ENCODE data around the gene SPTBN5. TPM values are rescaled to one million over a fixed set of nuclear protein-coding genes. Genes with fewer than 3 reads are reported as not detected.

SPTBN5 gene
- total RNA-seq, 1 donor from 2014 or later = 0.17 TPM

- Histone ChIP-seq H3K27me3 (ENCODE audit: control insufficient read depth, insufficient read depth, low read length) (no peaks in the 10 kb centered on the region), H3K36me3 (ENCODE audit: control insufficient read depth, insufficient read depth, low read length) (no peaks in the 10 kb centered on the region), H3K4me3 (ENCODE audit: low read depth, low read length) (no peak overlapping the region)
- DNase-seq (ENCODE audit: low read depth) = no peak
- no peak for TF ChIP-seq CTCF (IDR thresholded peaks at IDR 0.05; ENCODE audit: insufficient read depth, low read length, poor library complexity, severe bottlenecking)
These were observed 35.1 kb upstream of the SPTBN5 start for GRCh38 chr15:41928637-41929620.

GRCh38 chr15:41928100-41928499 is 34.2 kb upstream of the SPTBN5 start:
- TF ChIP-seq CTCF (IDR thresholded peaks at IDR 0.05; ENCODE audit: insufficient read depth, low read length, poor library complexity, severe bottlenecking) = no peak
- Histone ChIP-seq H3K36me3 (ENCODE audit: control insufficient read depth, insufficient read depth, low read length) (no peaks in the 10 kb centered on the region), H3K4me3 (ENCODE audit: low read depth, low read length) (no peak overlapping the region), H3K27me3 (ENCODE audit: control insufficient read depth, insufficient read depth, low read length) (no peaks in the 10 kb centered on the region)
- no peak for DNase-seq (ENCODE audit: low read depth)

GRCh38 chr15:41927536-41927935 is 33.7 kb upstream of the SPTBN5 start:
- H3K36me3 ChIP-seq (ENCODE audit: control insufficient read depth, insufficient read depth, low read length) = no peaks in the 10 kb centered on the region
- no peak for DNase-seq (ENCODE audit: low read depth)
- no peak for TF ChIP-seq CTCF (IDR thresholded peaks at IDR 0.05; ENCODE audit: insufficient read depth, low read length, poor library complexity, severe bottlenecking)
- no peaks in the 10 kb centered on the region for H3K27me3 ChIP-seq (ENCODE audit: control insufficient read depth, insufficient read depth, low read length)
- H3K4me3 ChIP-seq (ENCODE audit: low read depth, low read length) = no peak overlapping the region

- no peak for DNase-seq (ENCODE audit: low read depth)
- Histone ChIP-seq H3K27me3 (ENCODE audit: control insufficient read depth, insufficient read depth, low read length) (no peaks in the 10 kb centered on the region), H3K36me3 (ENCODE audit: control insufficient read depth, insufficient read depth, low read length) (no peaks in the 10 kb centered on the region), H3K4me3 (ENCODE audit: low read depth, low read length) (no peak overlapping the region)
- TF ChIP-seq CTCF (IDR thresholded peaks at IDR 0.05; ENCODE audit: insufficient read depth, low read length, poor library complexity, severe bottlenecking) = no peak
These were observed 32.6 kb upstream of the SPTBN5 start for GRCh38 chr15:41926185-41927056.

GRCh38 chr15:41925086-41925608 is 31.3 kb upstream of the SPTBN5 start:
- DNase-seq (ENCODE audit: low read depth) = no peak
- no peaks in the 10 kb centered on the region for H3K36me3 ChIP-seq (ENCODE audit: control insufficient read depth, insufficient read depth, low read length)
- no peaks in the 10 kb centered on the region for H3K27me3 ChIP-seq (ENCODE audit: control insufficient read depth, insufficient read depth, low read length)
- no peak for TF ChIP-seq CTCF (IDR thresholded peaks at IDR 0.05; ENCODE audit: insufficient read depth, low read length, poor library complexity, severe bottlenecking)
- H3K4me3 ChIP-seq (ENCODE audit: low read depth, low read length) = no peak overlapping the region
